ENCODE results near the gene TIMP2.
A peak's percentile ranks its signal among the peaks of the same experiment; 100 is the strongest.

TIMP2 gene

GRCh38 chr17:78839762-78840529 is 85.2 kb downstream of the TIMP2 start:
- H3K27ac ChIP-seq: peak overlapping the region; percentile 92
- peak; percentile 70 for TF ChIP-seq ZFX (IDR thresholded peaks at IDR 0.05)
- TF ChIP-seq, protein P1, sequence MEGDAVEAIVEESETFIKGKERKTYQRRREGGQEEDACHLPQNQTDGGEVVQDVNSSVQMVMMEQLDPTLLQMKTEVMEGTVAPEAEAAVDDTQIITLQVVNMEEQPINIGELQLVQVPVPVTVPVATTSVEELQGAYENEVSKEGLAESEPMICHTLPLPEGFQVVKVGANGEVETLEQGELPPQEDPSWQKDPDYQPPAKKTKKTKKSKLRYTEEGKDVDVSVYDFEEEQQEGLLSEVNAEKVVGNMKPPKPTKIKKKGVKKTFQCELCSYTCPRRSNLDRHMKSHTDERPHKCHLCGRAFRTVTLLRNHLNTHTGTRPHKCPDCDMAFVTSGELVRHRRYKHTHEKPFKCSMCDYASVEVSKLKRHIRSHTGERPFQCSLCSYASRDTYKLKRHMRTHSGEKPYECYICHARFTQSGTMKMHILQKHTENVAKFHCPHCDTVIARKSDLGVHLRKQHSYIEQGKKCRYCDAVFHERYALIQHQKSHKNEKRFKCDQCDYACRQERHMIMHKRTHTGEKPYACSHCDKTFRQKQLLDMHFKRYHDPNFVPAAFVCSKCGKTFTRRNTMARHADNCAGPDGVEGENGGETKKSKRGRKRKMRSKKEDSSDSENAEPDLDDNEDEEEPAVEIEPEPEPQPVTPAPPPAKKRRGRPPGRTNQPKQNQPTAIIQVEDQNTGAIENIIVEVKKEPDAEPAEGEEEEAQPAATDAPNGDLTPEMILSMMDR (conservative IDR thresholded peaks at IDR 0.05): no peak

- H3K27ac ChIP-seq: peak overlapping the region; percentile 92
- TF ChIP-seq, protein P1 (conservative IDR thresholded peaks at IDR 0.05): no peak
- no peak for TF ChIP-seq ZFX (IDR thresholded peaks at IDR 0.05)
These were observed 85.9 kb downstream of the TIMP2 start for GRCh38 chr17:78839235-78839761.

DNA sequence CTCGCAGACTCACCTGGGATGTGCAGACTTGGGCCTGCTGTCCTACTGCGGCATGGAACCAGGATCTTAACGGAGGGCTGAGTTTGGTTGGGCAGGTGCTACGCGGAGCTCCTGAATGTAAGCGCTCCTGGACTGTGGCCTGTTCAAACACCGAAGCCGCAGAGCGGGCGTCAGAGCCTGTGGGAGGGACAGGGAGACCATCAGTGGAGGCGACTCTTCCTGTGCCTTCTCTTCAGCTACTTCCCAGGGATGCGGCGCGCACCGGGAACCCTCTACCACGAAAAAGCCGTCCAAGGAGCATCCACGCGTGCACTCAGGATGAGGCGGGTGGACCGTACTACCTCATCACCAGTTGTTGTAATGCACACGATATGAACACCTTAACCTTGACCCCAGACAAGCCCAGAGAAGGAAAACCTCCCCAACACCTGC is 86.6 kb downstream of the TIMP2 start:
- no peak overlapping the region; the same call in 1 of the 2 replicates for H3K27ac ChIP-seq
- TF ChIP-seq, protein P1 (conservative IDR thresholded peaks at IDR 0.05): no peak
- no peak for TF ChIP-seq ZFX (IDR thresholded peaks at IDR 0.05)

DNA sequence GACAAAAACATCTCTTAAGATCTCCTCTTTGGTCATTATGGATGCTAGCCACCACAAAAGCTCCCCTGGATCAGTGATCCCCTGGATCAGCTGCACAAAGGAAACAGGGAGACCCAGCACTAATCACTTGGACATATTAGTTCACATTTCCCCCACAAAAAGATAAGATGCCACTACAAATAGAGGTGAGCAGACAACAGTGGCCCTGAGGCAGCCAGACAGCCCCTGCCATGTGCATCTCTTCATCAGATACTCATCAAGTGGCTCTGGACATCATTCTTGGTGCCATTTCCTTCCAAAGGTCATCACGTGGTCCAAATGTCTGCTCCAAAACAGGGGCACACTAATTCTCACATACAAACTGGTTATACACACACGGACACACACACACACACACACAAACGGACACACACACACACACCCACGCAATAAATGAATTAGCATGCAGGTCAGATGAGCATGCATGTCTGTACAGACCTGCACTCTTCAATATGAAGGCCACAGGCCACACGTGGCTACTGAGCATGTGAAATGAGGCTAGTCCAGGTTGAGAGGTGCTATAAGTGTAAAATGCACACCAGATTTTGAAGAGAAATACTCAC is 88.7 kb downstream of the TIMP2 start:
- no peak overlapping the region for H3K27ac ChIP-seq
- TF ChIP-seq ZFX (IDR thresholded peaks at IDR 0.05): no peak

DNA sequence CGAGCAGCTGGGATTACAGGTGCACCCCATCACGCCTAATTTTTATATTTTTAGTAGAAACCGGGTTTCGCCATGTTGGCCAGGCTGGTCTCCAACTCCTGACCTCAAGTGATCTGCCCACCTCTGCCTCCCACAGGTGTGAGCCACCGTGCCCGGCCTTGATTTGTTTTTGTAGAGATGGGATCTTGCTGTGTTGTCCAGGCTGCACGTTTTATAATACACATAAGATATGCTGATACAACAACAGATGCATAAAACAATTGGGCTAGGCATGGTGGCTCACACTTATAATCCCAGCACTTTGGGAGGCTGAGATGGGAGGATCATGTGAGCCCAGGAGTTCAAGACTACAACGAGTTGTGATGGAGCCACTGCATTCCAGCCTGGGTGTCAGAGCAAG is 90.6 kb downstream of the TIMP2 start:
- H3K27ac ChIP-seq: no peak overlapping the region
- TF ChIP-seq, protein P1 (conservative IDR thresholded peaks at IDR 0.05): no peak
- TF ChIP-seq ZFX (IDR thresholded peaks at IDR 0.05): no peak

DNA sequence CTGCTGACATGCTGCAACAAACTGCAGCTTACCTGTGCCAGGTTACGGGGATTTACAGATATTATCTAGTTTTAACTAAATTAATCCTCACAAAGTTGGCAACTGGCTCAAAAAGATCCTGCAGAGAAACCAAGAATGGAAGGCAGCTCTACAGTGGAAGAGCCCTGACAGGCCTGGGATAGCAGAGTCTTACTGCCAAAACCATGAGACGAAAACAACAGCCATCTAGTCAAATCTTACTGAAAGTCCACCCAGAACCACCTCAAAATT is 92.7 kb downstream of the TIMP2 start:
- no peak for TF ChIP-seq ZFX (IDR thresholded peaks at IDR 0.05)
- TF ChIP-seq, protein P1 (conservative IDR thresholded peaks at IDR 0.05): no peak
- H3K27ac ChIP-seq: peak overlapping the region; percentile 50

DNA sequence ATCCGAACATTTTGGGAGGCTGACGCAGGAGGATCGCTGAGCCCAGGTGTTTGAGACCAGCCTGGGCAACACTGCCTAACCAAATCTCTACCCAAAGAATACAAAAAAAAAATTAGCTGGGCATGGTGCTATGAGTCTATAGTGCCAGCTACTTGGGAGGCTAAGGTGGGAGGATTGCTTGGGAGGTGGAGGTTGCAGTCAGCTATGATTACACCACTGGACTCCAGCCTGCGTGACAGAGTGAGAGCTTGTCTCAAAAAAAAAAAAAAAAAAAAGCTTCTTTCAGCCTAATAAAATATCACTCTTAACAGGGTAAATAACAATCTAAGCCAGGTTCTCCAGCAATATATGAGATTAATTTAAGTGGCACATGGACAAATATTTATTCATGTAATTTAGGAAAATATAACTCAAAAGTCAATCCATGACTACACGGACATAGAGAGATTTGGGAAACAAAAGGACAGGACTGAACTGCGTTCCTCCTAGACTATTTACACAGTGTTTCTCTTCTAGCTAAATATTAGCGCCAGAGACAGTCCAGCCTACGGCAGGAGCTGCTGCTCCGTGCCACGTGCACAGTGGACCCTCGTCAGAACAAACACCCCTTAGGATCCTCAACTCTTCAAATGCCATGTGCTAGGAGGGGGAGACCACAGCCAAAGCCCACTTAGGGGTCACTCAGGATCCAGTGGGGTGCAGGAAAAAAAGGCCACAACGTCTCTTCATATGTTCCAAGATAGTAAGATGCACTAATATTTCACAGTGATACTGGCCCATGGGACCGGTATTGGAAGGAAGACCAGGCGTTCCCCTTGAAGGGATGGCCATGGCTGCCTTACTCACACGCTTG is 93.3 kb downstream of the TIMP2 start:
- TF ChIP-seq, protein P1 (conservative IDR thresholded peaks at IDR 0.05): no peak
- TF ChIP-seq ZFX (IDR thresholded peaks at IDR 0.05): no peak
- peak overlapping the region; percentile 50 for H3K27ac ChIP-seq

Measured in C4-2B (cell line).